GM18861 (cell line): ENCODE data around the gene PTPN4.
"Not testable (repeated sequence)": the region's sequence is repeated elsewhere in the genome, so short reads cannot be mapped to it uniquely, and the experiment has no call there.

ENCODE experiments used
- ATAC-seq: cut with Tn5 transposase; IDR thresholded peaks from one replicate; pipeline ENCODE4 v1.9.1; 2021; ENCODE audit not compliant: unreplicated experiment

Gene PTPN4

GRCh38 chr2:120012771-120013596, 253.3 kb downstream of the PTPN4 start, which contains the start of gene EPB41L5:
Gene EPB41L5, plus strand, starts transcription at chr2:120013077. Its CDS starts 6,008 bp downstream, at chr2:120019085.
- ATAC-seq, result peak; percentile 90

DNA sequence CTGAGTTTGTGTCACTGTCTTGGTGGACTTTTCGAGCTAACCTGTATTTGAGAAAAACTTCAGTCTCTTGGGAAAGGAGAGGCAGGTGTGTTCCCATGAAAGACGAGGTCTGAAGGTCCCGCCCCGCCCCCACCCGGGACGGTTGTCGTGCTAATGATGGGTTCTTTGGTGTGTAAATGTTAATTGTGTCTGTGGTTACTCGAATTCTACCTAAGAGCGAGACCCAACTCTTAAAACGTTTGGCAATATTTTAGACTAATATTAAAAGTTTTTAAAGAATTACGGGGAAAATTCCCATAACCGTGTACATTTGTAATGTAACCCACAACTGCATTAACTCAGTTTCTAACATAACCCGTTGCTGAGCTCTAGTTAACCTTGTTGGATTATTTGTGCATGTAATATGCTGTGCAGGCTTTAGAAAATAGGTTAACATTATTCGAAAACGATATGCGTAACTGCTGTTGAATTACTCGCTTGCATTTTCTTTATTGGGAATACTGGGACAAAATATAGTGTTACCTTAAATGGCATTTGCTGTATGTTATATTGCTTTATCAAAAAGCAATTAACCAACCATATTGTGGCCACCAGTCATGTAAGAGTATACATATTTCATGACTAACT, 254.0 kb downstream of the PTPN4 start:
- ATAC-seq, result peak; percentile 8

GRCh38 chr2:120014226-120014980, 254.7 kb downstream of the PTPN4 start:
- ATAC-seq, result no peak

DNA sequence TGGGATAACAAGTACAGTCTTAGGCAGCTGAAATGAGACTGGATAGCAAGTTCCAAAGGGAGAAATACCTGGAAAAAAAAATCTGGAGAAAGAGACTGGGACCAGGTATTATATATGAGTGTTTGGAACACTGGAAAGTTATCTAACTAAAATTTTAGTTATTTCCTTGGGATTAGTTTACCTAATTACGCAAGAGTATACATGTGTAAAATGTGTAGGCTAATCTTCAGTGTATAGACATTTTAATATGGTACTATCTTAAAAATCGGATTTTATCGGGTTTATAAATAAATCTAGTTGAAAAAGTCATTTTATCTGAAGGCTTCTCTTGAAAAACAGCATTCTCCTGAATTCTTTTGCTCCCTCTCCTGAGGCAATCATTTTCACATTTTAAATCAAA, 257.1 kb downstream of the PTPN4 start:
- no peak for ATAC-seq

DNA sequence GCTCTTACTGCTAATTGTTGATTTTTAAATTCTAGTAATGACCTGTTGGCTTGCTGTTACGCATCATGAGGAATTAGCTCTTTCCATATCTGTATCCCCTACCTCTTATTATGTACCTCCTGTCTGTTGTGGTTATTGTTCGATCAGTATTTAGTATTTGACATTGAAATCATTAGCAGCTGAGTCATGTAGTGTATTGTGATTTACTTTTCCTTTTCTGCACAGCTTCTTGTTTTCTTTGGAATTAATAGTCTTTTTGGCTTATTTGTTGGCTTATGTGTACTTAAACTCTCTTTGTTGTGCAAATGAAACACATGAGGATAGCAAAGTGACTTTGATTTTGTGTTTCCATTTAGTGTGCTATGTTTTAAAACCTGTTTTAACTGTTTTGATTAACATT, 257.5 kb downstream of the PTPN4 start:
- ATAC-seq, result no peak

DNA sequence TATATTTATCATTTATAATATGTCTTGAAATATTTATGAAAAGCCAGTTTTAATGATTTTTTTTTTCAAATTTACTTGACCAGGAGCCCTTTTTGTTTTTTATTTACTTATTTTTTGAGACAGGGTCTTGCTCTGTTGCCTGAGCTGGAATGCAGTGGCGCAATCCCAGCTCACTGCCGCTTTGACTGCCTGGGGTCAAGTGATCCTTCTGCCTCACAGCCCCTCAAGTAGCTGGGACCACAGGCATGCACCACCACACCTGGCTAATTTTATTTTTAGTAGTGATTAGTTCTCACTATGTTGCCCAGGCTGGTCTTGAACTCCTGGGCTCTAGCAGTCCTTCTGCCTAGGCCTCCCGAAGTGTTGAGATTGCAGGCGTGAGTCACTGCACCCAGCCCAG, 258.8 kb downstream of the PTPN4 start:
- no peak for ATAC-seq

GRCh38 chr2:120020554-120020953, 260.8 kb downstream of the PTPN4 start:
- ATAC-seq, result no peak

DNA sequence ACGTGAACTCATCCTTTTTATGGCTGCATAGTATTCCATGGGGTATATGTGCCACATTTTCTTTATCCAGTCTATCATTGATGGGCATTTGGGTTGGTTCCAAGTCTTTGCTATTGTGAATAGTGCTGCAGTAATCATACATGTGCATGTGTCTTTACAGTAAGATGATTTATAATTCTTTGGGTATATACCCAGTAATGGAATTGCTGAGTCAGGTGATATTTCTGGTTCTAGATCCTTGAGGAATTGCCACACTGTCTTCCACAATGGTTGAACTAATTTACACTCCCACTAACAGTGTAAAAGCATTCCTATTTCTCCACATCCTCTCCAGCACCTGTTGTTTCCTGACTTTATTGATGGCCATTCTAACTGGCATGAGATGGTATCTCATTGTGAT, 262.8 kb downstream of the PTPN4 start:
- ATAC-seq, result not testable (repeated sequence)

DNA sequence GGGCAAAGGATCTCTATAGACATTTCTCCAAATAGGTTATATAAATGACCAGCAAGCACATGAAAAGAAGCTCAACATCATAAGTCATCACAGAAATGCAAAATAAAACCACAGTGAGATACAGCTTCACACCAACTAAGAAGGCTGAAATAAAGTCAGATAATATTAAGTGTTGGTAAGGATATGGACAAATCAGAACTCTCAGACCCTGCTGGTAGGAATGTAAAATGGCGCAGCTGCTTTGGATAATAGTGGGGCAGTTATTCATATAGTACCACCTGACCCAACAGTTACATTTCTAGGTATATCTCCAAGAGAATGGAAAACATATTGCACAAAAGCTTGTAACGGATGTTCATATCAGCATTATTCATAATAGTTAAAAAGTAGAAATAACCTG, 267.2 kb downstream of the PTPN4 start:
- no peak for ATAC-seq

DNA sequence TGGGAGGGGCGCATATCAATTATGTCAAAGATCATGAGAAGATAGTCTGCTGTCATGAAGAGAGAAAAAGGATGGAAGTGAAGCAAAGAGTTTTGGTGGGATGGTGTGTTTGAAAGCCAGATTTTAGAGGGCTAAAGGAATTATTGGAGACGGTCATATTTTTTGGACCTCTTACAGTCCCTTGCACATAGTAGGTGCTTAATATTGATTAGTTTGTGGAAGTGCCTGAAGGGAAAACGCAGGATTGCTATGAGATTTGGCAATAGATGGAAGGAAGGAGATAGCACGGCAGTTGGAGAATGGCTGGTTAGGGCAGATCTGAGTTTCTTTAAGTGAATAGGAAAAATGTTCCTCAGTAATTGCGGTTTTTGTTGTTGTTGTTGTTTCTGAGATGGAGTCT, 269.1 kb downstream of the PTPN4 start:
- no peak for ATAC-seq

DNA sequence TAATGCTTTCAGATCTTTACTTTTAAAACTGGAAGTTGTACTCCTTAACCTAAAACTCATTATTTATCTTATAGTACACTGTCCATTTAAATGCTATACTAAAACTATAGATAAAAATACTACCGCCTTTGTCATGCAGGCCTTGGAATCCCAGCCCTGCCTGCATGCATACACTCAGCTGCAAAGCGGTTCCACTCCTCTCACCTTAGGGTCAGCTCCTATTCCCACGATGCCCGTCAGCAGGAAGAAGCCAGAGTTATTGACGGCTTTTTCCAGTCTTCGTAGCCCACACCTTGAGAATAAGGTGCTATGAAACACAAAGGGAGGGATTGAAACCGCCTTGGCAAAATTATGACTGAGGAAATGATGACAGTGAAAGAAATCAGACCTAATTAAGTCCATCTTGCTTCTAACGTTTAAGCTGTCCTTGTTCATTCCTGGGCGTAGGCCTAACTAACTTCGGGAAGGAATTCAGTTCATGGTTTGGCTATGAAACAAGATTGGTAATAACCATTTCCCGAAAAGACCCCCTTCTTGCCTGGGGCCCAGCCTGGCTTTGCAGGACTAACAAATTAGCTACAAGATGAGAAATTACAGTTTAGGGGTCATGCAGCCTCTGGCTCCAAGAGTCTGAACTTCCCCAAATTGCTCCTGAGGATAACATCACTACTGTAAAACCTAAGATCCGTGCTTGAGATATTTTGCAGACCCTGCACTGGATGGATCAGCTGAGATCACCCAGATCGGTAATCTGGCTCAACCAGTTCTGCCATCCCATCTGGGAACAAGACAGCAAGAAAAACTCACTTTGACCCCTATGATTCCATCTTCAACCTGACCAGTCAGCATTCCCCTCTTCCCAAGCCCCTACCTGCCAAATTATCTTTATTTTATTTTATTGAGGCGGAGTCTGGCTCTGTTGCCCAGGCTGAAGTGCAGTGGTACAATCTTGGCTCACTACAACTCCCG, 270.2 kb downstream of the PTPN4 start:
- no peak for ATAC-seq

DNA sequence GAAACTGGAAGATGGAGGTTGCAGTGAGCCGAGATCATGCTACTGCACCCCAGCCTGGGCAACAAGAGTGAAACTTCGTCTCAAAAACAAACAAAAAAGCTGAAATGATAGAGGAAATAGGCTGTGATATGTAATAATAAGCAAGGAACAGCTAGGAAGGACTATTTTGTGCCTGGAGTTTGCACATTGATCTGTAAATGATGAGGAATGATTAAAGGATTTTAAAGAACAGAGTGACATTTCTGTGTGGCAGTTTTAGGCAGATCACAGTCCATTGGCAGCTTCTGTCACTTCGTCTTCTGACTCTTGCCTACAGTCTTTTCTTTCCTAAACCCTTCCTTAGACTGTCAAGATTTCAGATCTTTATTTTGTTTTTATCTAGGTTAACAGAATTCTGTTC, 272.6 kb downstream of the PTPN4 start:
- ATAC-seq, result no peak
